NCI-H187 (cell line): ENCODE results near the gene FSTL4.

Experiments used
- DNase-seq, 2 experiments: peaks; one replicate each; lab custom pipeline; 2025; lab: John Stamatoyannopoulos, UW

The FSTL4 gene

DNA sequence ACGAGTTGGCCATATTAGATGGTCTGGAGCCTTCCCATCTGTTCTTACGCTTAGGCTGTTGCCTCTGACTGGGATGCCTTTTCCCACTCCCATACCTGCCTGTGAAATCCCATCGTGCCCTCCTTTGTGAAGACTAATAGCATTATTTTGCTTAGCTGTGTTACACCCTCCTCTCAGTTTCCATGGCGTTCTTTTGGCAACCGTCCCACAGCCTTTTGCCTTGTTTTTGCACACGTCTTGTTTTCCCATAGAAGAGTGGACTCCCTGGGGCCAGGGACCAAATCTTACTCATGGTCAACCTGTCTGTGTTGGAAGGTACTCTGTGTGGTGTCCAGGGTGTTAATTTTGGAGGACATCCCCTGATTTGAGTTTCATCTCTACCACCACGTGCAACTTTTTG is 318.4 kb downstream of the FSTL4 start:
- no peak for DNase-seq

DNA sequence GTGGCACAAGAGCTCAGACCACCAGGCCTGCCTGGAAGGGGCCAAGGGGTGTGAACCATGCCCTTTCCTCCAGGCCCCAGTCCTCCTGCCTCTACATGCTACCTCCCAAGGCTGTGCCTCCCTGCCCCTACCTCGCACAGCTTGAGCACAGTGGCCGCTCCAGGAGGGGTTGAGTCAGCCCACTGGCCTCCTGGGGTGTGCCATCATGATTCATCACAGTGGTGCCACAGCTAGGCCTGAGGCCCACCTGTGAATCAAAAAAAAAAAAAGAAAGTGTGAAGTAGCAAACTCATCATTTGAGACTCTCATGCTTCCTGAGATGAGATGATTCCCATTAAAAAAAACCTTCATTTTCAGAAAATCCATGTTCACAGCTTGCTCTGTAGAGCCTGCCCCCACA is 320.0 kb downstream of the FSTL4 start:
- no peak for DNase-seq

DNA sequence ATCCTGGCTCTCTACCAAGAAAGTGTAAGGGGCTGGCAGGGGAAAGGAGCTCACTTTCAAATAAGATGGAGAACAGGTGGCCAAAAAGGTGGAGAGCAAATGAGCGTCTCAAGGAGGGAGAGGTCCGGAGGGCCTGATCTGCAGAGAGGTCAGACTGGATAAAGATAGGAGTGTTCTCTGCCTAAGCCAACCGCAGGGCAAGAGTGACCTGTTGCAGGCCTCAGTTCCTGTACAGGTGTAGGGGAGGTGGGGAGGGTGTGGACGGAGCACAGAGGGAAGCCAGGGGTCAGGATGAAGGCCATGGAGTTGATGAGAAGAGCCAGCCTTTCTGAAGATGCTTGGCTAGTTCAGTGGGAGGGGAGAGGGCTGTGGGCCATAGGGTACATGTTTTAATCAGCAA is 320.8 kb downstream of the FSTL4 start:
- DNase-seq = no peak

DNA sequence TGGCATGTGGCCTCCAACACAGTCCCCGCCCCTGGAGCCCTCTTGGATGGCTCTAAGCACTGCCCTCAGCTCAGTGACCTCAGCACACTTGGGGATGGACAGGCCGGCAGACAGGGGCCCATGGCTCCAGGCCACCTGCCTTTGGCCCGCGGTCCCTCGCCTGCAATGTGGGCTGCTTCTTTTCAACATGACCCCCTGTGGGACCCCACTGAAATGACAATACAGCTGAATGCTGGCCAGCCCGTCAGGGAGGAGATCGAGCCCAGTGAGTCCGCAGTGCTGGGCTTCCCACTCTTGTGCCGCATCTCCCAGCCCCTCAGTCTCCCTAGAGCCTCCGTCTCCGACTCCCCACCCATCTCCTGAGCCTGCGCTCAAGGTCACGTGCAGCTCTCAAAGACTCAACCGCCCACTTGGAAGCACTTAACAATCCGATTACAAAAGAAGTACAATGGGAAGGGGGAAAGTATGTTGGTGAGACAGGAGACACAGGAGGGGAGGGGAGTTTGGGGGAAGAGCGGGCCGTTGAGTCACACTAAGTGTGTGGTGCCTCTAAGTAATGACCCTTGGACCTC is 321.6 kb downstream of the FSTL4 start:
- DNase-seq = peak; percentile 45 to 78

DNA sequence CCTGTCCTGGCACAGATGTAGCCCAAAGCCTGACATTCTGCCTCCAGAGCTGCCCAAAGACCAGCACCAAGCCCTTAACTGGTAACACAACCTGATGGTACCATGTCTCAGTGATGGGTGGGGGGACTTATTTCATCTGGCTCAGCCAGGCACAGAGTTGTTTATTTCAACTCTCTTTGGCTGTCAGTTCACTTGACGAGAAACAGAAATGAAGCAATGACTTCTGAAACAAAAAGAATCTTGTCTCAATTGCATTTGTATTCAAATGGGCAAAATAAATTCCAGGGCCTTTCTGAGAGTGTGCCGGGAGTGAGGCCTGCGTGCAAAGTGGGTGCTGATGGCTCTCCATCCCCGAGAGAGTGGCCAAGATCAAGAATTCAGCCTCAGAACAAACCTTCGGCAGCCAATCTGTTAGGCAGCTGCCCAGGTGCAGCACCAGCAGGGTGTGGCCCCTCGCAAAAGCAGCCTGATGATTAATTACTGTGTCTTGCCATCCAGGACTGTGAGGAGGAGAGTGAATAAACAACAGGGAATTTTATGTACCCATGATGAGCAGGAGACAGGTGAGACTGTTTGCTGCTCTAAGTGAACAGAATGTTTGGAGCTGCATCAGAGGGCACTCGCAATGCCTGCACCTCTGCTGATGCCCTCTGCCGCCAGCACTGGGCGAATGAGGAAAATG is 322.5 kb downstream of the FSTL4 start:
- peak; percentile 49 to 67 for DNase-seq

DNA sequence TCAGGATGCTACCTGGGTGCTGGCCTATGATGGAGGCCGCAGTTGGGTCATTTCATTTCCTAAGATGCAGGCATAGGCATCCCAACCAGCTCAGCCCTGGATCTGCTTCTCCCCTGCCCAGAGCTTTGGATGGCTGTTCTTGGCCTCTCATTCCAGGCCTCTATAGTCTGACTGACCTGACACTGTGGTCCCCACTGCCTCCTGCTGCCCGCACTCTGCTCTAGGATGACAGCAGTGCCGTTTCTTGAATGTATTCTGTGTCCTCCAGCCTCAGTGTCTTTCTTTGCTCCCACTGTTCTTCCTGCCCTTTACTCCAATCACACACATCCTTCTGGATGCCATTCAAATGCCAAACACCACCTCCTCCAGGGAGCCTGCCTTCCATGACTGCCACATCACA is 324.8 kb downstream of the FSTL4 start:
- DNase-seq = no peak

DNA sequence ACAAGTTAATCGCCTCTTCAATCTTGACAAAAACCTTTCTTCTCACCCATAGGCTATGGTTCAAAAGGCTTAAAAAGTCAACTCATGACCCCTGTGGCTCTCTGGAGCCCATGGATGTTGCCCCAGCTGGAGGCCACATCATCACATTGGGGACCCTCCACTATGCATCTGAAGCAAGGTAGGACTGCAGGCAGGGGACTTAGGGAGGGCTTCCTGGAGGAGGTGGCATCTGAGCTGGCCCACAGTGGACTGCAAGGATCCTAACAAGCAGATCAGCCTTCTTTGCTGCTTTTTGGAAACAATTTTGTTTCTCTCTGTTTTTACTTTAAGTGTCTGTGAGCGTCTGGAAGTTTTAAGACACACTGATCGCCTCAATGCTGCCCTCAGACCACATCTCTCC is 325.9 kb downstream of the FSTL4 start:
- DNase-seq = no peak

DNA sequence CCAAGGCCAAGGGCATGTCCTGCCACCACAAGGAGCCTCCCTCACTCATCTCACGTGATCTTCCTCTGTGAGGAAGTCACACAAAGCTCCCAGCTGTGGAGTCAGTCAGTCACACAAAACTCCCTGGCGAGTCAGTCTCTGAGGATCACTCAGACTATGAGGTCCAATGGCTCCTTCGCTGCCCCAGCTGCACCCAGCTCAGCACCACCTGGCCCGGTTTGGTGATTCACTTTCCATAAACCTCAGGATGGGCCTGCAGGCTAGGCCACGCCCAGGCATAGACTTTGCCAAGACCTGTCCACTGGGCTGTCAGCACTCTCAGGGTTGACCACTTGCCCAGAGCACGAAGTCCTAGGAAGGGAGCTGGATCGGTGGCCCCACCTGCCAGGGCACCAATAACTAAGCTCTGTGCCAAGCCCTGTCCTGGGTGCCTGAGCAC is 326.7 kb downstream of the FSTL4 start:
- DNase-seq = no peak

DNA sequence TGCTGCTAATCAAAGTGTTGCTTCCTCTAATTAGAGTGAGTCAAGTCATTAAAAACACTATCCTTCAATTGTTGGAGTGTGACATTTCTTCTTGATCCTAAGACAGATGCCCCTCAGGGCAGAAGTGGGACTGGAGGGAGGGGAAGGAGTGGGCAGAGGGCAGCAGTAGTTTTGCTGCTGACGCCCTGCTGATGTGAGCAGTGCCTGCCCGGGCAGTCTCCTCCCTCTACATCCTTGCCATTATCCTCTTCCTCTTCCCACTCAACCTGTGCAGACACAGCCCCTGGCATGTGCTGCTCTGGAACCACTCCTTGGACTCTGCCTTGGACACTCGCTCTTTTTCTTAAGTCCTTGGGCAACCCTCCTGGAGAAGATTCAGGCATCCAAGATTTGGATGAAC is 328.0 kb downstream of the FSTL4 start:
- DNase-seq = no peak

DNA sequence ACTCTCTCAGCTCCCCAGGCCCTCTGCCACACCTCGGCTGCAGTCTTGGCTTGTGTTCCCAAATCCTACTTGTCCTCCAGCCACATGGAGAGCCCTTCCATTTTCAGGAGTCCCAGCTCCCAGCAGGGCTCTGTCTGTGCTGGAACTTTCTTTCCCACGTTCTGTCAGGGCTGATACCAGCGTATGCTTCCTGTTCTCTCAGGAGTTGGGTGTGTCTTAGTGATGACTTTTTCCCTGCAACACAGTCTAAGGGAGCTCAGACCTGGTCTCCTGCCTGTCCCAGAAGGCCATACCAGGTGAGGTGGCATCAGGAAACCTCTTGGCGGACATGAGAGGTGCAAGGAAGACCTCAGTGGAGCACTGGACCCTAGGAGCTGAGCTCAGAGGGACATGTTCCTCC is 334.0 kb downstream of the FSTL4 start:
- no peak for DNase-seq

DNA sequence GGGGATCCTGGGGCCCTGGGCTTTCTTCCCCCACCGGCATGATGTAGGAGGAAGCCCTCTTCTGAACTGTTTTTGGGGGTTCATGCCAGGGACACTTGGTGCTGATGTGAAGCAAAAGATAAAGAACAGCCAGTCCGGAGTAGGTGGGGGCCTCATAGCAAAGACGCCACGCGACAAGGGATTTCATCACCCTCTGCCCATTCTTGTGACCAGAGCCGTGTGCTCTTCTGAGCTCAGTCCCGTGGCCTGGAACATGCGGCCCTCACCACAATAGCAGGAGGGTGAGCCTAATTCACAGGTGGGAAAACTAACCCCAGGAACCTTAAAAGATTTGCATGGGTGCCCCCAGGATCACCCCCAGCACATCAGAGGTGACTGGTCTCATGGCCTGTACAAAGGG is 334.6 kb downstream of the FSTL4 start:
- no peak for DNase-seq

DNA sequence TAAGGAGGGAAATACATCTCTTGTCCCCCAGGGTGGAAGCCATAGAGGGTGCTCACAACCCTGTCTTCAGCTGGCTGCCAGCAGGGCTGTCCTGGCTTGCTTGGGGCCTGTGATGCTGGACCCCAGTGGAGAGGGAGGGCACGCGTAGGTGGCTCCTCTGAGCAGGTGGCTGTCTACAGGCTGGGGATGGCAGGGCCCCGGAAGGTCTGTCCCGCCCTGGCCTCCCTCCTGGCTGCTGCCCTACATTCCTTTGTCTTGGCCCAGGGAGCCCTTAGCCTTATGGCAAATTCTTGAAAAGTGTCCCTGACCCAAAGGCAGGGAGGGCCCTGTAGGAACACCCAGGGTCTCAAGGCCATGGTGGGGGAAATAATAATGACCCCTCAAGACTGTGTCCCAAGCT is 336.2 kb downstream of the FSTL4 start:
- no peak for DNase-seq

DNA sequence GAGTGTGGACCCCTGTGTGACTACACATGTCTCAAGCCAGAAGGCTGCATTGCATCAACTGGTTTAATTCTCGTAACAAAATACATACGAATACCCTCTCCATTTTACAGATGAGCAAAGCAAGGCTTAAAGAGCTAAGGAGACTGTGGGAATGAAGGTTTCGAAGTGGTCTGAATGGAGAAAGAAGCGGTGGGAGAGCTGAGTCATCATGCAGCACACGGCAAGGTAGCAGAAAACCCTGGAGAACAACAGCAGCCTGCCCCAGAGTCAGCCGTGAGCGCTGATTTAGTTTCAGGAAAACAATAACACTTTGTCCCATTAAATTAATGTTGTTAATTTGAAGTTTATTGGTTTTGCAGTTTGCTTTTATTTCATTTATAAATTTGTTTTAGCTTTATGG is 336.7 kb downstream of the FSTL4 start:
- DNase-seq = no peak

DNA sequence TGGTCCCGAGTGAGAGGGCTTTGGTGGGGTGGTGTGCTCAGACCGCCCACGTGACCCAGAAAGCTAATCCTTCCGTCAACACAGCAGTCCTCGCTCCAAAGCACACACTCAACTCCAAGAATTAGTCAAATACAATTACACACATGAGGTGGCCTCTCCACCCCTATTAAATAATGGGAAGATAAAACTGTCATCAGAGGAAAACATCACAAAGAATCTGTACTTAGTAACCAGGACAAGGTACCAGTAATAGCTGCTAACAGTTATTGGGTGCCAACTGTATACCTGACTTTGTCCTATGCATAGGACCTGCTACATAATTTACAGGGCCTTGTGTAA is 337.8 kb downstream of the FSTL4 start:
- DNase-seq = no peak

DNA sequence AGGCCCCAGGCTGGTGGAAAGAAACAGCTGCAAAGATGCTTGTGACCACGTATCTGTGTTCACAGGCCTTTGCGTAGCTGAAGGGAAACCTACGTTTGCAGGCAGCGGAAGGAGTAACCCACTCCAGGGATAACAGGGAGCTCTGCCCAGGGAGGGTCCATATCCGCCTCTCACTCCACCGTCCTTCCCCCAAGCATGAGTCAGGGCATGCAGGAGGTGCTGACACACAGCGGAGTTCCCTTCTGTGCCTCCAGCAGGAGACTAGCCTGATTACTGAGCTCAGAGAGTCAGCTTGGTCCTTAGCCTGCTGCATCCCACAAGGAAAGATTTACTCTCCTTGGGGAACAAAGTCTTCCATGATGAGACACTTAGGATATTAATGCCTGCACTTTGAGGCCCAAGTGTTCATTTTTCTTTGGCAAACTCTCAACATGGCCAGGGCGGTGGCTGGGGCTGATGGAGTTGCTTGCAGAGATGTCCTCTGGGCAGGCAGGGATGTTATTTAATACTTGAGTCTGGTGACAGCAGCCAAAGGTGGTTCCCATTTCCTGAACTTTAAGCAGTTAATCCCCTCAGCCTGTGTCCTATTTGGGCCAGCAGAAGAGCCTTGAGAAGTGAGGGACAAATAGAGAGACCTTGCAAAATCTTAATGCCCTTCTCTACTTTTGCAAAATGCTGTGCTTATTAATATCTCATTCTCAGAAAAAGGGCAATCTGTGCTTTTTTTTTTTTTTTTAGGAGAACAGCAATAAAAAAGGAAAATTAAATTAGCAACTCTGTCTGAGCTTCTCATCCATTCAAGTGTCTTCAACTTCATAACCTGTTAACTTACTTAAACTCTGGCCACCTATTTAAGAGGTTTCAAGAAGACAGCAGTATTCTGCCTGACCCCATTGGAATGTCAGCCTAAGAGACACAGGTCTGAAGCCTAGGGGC is 338.4 kb downstream of the FSTL4 start:
- no peak for DNase-seq

DNA sequence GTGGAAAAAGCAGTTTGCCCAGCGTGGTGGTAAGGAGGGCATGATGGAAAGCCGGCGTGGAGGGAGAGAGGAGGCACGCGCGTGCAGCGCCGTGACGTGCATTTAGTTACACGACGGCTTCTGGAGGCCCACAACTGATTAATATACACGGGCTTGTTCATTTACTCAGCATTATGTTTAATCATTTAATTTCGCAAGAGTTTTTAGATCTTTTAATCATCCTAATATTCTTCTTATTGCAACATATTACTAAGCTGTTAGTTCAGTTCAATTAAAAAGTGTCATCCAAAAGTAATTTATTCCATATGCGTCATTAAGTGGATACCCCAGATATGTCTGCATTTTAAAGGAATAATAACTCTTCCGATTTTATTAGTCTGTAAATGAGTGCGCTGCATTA is 340.0 kb downstream of the FSTL4 start:
- DNase-seq = no peak

DNA sequence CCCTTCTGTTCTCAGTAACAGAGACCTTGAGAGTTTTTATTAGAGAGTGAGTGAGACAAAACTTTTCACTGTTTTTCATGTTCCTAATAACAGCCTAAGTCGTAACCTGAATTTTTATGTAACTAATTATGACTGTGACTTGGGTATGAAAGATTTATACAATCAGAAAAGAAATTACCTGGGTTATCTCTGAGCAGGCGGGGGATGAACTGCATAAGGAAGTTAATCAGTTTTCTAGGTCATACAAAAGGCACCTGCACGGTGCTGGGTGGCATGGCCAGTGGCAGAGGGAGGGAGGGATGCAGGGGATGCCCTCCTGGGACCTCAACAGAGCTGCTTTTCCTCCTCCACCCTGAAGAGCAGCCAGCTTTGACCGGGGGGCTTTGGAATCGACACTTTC is 340.7 kb downstream of the FSTL4 start:
- no peak for DNase-seq

DNA sequence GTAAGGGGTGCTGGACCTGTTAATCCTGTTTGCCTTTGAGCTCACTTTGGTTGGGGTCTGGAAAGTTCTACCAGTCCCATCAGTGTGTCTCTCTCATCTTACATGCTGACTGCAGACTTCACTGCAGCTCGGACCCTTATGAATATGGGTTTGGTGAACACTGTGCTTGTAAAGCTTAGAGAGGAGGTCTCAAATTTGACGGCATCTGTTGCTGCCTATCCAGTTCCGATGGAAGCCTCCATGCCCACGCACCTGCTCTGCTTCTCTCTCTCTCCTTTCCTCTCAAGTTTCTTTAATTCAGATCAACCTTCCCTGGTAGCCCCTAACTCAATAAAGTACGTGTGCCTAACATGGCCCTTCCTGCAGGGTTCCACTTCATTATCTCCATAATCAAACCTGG is 342.6 kb downstream of the FSTL4 start:
- DNase-seq = no peak

DNA sequence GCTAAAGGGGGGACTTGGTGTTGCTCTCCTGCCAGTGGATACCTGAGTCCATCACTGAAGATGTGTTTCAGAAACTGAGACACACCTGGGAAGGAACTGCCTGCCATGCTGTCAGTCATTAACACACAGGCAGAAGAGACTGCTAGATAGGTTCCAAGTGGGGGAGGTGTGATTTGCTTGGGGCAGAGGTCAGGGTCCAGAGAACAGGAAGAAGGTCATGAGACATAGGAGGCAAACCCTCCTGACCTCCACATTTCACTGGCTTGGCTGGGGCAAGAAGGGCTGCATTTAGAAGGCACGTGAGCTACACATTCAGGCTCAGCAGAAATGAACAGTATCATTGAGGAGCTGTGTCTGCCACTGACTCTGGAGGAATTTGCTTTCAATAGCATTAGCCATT is 344.7 kb downstream of the FSTL4 start:
- no peak for DNase-seq

DNA sequence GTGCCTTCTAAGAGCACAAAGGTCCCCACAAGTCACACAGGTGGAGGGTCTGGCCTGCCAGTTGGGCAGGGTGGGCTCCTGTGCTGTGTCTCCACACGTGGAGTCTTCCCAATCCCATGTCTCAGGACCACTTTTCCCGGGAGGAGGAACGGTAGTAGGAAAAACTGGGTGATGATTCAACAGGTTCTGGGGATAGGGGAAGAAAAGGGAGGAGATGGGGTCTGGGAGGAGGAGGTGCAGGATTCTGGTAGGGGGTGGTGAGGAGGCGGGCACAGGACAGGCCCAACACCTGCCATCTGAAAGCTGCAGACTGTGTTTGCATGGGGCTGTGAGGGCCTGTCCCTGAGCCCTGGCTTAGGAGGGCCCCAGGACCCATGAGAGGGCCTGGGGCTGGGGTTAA is 345.4 kb downstream of the FSTL4 start:
- no peak for DNase-seq

DNA sequence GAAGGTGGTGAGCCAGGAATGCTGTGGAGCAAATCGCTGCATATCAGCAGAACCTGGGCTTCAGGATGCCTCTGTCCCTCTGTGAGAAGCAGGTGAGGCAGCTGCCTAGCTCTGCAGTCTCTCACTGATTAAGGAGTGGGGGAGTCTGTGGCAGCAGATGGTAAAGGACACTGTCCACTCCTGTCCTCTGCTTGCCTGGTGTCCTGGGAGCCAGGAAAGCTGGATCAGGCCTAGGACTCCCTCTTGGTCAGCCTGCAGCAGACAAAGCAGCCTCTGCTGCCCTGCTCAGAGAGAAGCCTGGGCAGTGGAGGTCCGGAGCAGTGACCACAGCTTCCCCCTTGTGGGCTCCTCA is 345.8 kb downstream of the FSTL4 start:
- DNase-seq = no peak

DNA sequence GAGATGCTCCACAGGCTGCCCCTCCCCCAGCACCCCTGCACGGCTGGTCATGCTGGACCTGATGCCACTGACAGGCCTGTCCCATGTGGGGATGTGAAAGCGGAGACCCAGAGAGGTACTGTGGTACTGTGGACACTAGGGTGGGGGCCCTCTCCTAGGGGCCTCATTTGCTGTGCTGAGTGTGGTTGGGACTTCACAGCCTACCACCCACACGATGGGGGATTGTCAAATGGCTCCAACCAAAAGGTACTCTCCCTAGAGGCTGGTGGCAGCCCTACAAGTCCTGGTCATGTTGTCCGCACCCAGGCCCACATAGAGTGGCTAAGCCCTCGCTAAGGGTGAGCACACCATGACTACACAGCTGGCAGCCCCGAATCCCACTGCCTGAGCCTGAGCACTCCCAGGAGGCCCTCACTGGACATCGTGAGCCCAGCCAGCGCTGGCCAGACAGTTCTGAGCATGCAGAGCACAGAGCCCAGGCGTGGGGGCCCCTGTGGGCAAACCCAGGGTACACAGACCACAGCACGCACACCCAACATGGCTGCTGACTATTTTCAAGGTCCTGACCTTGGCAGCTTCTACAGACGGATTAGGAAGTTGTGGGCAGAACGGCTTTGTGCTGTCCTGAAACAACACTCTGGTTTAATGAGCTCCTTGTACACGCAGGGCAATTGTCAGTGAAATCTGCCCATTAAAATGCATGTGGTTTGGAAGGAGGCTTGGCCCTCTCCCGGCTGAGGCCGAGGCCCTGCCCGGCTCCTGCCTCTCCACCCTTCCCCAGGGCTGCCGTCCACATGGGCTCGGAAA is 346.4 kb downstream of the FSTL4 start:
- DNase-seq = no peak

DNA sequence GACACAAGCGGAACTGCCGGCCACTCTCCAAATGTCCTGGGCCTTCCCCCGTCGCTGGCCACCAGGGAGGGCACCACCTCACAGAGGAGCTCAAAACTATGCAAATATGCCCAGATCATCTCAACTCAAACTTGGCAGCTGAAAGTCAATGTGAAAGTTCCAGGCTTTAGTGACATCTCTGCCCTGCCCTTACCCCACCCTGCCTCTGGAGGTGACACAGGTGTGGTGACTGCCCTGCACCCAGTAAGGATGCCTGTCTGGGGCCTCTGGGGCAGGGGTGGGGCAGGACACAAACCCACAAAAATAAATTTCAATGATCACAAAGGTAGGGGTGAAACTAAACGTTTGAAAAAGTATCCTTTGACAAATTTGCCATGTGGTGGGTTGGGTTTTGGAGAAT is 347.1 kb downstream of the FSTL4 start:
- no peak for DNase-seq
